Thoracic aorta (tissue), 2 donors: ENCODE results near the gene GALNT6. TPM values are rescaled to one million over a fixed set of nuclear protein-coding genes. Genes with fewer than 3 reads are reported as not detected.

Source experiments
- ATAC-seq: fragments of 150-250 bp; one replicate; pipeline ENCODE4 v1.8.0; 2017; ENCODE audit warnings: low read depth; ENCODE audit not compliant: insufficient number of reproducible peaks, low FRiP score
- DNase-seq: peaks from one replicate; pipeline ENCODE4 v3.0.0-alpha.2; 2020; ENCODE audit warnings: low spot score
- H3K27ac ChIP-seq, 2 donors: fragments of 200-600 bp; sonication (generic); 1 replicate in 1 of 2; 2 replicates in 1 of 2; pipeline ENCODE4 v1.5.1; 2016; ENCODE audit warnings: mild to moderate bottlenecking in 2 of 2, moderate library complexity in 2 of 2
- H3K27me3 ChIP-seq: fragments of 200-600 bp; sonication (generic); replicated peaks from 2 replicates; pipeline ENCODE4 v1.6.0; 2016; ENCODE audit warnings: mild to moderate bottlenecking; ENCODE audit not compliant: insufficient read depth
- H3K36me3 ChIP-seq: fragments of 200-600 bp; sonication (generic); one replicate; pipeline ENCODE4 v1.5.1; 2016
- H3K4me1 ChIP-seq, 2 donors: fragments of 200-600 bp; sonication (generic); 1 replicate in 1 of 2; 2 replicates in 1 of 2; pipeline versions ENCODE4 v1.5.1 to v1.6.0; 2016; ENCODE audit warnings: low read depth in 2 of 2, mild to moderate bottlenecking in 1 of 2; ENCODE audit not compliant: control insufficient read depth in 1 of 2
- H3K4me3 ChIP-seq: fragments of 200-600 bp; sonication (generic); 2 replicates; pipeline ENCODE4 v1.5.1; 2016; ENCODE audit warnings: mild to moderate bottlenecking
- H3K9me3 ChIP-seq: fragments of 200-600 bp; sonication (generic); 2 replicates; pipeline ENCODE4 v1.5.1; 2016
- total RNA-seq, 2 donors: library from RNA; depleted of rRNA; stranded (reverse); fragments of >200 nt; gene quantifications; one replicate each; pipeline versions ENCODE4 v1.1.0 to v1.2.3, GENCODE V29; 2016
- TF ChIP-seq, protein P1 (sequence below): fragments of 200-600 bp; sonication (generic); IDR thresholded peaks from one replicate; pipeline ENCODE4 v1.5.1; 2019; ENCODE audit warnings: antibody characterized with exemption

The GALNT6 gene
- total RNA-seq, 2 donors from 2014 or later, result 9.9 to 11.5 TPM

- DNase-seq (no peak), ATAC-seq (no peak)
- no peaks in the 10 kb centered on the region for H3K4me1 ChIP-seq
- no peak overlapping the region for H3K4me3 ChIP-seq
- no peaks in the 10 kb centered on the region for H3K9me3 ChIP-seq
- H3K27me3 ChIP-seq, result no peaks in the 10 kb centered on the region
- H3K27ac ChIP-seq, result no peak overlapping the region
- H3K36me3 ChIP-seq, result no peaks in the 10 kb centered on the region
- TF ChIP-seq, protein P1, sequence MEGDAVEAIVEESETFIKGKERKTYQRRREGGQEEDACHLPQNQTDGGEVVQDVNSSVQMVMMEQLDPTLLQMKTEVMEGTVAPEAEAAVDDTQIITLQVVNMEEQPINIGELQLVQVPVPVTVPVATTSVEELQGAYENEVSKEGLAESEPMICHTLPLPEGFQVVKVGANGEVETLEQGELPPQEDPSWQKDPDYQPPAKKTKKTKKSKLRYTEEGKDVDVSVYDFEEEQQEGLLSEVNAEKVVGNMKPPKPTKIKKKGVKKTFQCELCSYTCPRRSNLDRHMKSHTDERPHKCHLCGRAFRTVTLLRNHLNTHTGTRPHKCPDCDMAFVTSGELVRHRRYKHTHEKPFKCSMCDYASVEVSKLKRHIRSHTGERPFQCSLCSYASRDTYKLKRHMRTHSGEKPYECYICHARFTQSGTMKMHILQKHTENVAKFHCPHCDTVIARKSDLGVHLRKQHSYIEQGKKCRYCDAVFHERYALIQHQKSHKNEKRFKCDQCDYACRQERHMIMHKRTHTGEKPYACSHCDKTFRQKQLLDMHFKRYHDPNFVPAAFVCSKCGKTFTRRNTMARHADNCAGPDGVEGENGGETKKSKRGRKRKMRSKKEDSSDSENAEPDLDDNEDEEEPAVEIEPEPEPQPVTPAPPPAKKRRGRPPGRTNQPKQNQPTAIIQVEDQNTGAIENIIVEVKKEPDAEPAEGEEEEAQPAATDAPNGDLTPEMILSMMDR, result no peak
Measured at GRCh38 chr12:51381226-51382079, 9.8 kb downstream of the GALNT6 start.

DNA sequence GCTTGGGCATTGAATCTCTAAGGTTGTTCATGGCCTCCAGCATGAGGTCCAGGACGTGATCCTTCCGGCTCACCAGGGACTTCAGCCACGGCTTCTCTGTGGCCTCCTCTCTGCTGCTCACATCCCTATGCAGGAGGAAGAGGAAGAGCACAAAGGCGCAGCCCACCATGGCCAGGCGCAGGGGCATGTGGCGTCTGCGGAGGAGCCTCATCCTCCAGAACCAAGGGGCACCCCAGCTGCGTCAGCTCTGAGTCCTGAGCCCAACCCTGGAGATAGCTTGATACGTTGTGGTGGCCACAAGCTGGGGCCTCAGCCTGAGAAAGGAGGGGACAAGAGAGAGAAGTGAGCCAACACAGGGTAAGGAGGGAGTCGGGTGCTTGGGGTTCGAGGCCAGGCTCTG lies 11.6 kb downstream of the GALNT6 start:
- no peak for DNase-seq
- Histone ChIP-seq H3K27me3 (no peaks in the 10 kb centered on the region), H3K9me3 (no peaks in the 10 kb centered on the region), H3K36me3 (no peaks in the 10 kb centered on the region), H3K27ac (no peak overlapping the region), H3K4me3 (no peak overlapping the region), H3K4me1 (peaks cover 0 to 4% of the 10 kb centered on the region in 2 donors)
- TF ChIP-seq, protein P1, result no peak
- ATAC-seq, result no peak

GRCh38 chr12:51378749-51379148 lies 12.5 kb downstream of the GALNT6 start:
- H3K27ac ChIP-seq, result no peak overlapping the region
- no peaks in the 10 kb centered on the region for H3K36me3 ChIP-seq
- H3K27me3 ChIP-seq, result no peaks in the 10 kb centered on the region
- DNase-seq (no peak), ATAC-seq (no peak)
- H3K9me3 ChIP-seq, result no peaks in the 10 kb centered on the region
- no peak overlapping the region for H3K4me3 ChIP-seq
- TF ChIP-seq, protein P1, result no peak
- peaks cover 0 to 7% of the 10 kb centered on the region in 2 donors for H3K4me1 ChIP-seq

DNA sequence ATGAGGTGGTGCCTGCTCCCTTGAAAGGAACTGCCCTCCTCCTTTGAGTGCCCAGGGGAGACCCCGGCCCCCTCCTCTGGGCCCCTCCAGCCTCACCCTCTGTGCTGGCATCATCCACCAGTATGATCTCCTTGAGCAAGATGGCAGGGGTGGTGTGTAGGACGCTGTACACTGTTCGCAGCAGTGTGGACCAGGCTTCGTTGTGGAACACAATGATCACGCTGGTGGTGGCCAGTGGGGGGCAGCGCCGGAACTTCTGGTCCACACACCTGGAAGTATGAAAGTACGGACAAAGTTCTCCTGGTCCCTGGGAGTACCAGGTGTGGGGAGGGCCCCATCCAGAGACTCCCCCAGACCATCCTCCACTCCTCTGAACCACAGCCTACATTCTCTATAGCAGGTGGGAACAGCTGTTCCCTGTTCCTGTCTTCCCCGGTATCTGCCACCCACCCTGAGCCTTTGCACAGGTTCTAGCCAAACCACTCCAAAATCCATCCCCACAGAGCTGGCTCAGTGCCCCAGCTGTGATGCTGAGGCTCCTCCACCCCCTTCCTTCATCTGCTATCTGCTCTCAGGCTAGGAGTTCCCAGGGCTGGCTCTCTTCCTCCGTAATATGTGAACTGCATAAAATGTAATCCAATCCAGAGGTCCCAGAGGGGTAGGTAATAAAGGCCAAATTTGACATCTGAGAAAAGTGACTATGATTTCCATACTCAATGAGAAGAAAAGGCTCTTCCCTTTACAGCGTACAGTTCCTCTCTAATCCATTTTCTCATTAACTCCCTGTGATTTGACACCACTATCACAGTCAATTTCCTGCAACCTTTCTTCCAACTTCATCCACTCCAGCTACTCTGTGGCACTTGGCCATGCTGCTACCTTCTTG lies 13.9 kb downstream of the GALNT6 start:
- no peaks in the 10 kb centered on the region for H3K27me3 ChIP-seq
- ATAC-seq (no peak), DNase-seq (no peak)
- peaks cover 0 to 7% of the 10 kb centered on the region in 2 donors for H3K4me1 ChIP-seq
- no peak overlapping the region for H3K4me3 ChIP-seq
- no peaks in the 10 kb centered on the region for H3K36me3 ChIP-seq
- H3K9me3 ChIP-seq, result no peaks in the 10 kb centered on the region
- no peak overlapping the region for H3K27ac ChIP-seq
- TF ChIP-seq, protein P1, result no peak

DNA sequence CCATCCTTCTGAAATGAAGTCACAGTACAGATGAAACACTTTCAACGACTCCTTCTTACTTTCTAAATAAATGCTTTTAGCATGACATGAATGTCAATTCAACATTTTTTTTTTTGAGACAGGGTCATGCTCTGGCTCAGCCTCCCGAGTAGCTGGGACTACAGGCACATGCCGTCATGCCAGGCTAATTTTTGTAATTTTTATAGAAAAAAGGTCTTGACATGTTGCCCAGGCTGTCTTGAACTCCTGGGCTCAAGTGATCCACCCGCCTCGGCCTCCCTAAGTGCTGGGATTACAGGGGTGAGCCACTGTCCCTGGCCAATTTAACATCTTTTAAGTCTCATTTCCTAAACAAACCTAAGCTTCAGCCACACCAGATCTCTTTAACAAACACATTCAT lies 16.4 kb downstream of the GALNT6 start:
- TF ChIP-seq, protein P1, result no peak
- DNase-seq (no peak), ATAC-seq (no peak)
- no peaks in the 10 kb centered on the region for H3K36me3 ChIP-seq
- no peak overlapping the region for H3K4me3 ChIP-seq
- H3K9me3 ChIP-seq, result no peaks in the 10 kb centered on the region
- H3K4me1 ChIP-seq, result peaks cover 0 to 20% of the 10 kb centered on the region in 2 donors
- H3K27ac ChIP-seq, result no peak overlapping the region
- no peaks in the 10 kb centered on the region for H3K27me3 ChIP-seq
